ENCODE results near the gene ADO.

ADO gene

GRCh38 chr10:62818426-62819011 lies 14.0 kb downstream of the ADO start:
- DNase-seq = peak; percentile 59

GRCh38 chr10:62819141-62819920 lies 14.8 kb downstream of the ADO start:
- no peak for DNase-seq

- no peak for DNase-seq
These were observed 16.1 kb downstream of the ADO start for GRCh38 chr10:62820586-62820985.

GRCh38 chr10:62826273-62826672 lies 21.8 kb downstream of the ADO start:
- no peak for DNase-seq

- no peak for DNase-seq
These were observed 25.1 kb downstream of the ADO start for GRCh38 chr10:62829622-62830021.

GRCh38 chr10:62830679-62831078 lies 26.2 kb downstream of the ADO start:
- no peak for DNase-seq

GRCh38 chr10:62831346-62831745 lies 26.8 kb downstream of the ADO start:
- DNase-seq = no peak

GRCh38 chr10:62839590-62839989 lies 35.1 kb downstream of the ADO start:
- DNase-seq = no peak

- no peak for DNase-seq
These were observed 38.5 kb downstream of the ADO start for GRCh38 chr10:62842983-62843382.

- DNase-seq = no peak
These were observed 39.1 kb downstream of the ADO start for GRCh38 chr10:62843600-62843999.

GRCh38 chr10:62844280-62845011 lies 39.9 kb downstream of the ADO start:
- DNase-seq = no peak

GRCh38 chr10:62847433-62847832 lies 42.9 kb downstream of the ADO start:
- no peak for DNase-seq

- no peak for DNase-seq
These were observed 46.1 kb downstream of the ADO start for GRCh38 chr10:62850646-62851045.

- DNase-seq = no peak
These were observed 46.9 kb downstream of the ADO start for GRCh38 chr10:62851442-62851841.

- DNase-seq = no peak
These were observed 48.6 kb downstream of the ADO start for GRCh38 chr10:62852961-62853702.

GRCh38 chr10:62853710-62854109 lies 49.2 kb downstream of the ADO start:
- DNase-seq = peak; percentile 22

- no peak for DNase-seq
These were observed 51.5 kb downstream of the ADO start for GRCh38 chr10:62856021-62856420.

All from stimulated activated naive CD4-positive, alpha-beta T cell treated with Interleukin-2 at 50 U/mL for 16 hours (primary cell).